GM20000 (cell line): ENCODE results near the gene GLP2R.

ENCODE experiments used
- DNase-seq: peaks from one replicate; pipeline ENCODE4 v3.0.0; 2012; ENCODE audit warnings: low spot score
- TF ChIP-seq, protein P1 (sequence below): IDR thresholded peaks from 2 replicates; pipeline ENCODE4 v1.5.1; 2012; ENCODE audit warnings: mild to moderate bottlenecking, control low read depth; ENCODE audit errors: extremely low read depth, missing control alignments

The GLP2R gene

DNA sequence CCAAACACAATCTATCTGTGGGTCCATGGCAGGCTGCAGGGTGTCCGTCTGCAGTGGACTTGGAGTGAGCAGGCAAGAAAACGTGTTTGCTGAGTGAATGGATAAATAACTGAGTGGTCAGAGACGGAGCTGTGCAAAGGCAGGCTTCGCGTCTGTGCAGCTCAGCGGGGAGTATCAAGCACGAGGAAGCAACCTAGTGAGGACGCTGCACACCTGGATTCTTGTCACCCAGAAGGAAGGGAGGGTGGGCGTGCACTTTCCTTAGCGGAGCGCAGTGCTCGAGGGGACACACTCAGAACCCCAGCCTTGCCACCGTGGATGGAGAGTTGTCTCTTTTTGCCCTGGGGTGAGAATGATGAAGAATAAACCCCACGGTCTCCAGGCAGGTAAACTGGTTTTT is 80.9 kb downstream of the GLP2R start:
- no peak for DNase-seq
- TF ChIP-seq, protein P1, sequence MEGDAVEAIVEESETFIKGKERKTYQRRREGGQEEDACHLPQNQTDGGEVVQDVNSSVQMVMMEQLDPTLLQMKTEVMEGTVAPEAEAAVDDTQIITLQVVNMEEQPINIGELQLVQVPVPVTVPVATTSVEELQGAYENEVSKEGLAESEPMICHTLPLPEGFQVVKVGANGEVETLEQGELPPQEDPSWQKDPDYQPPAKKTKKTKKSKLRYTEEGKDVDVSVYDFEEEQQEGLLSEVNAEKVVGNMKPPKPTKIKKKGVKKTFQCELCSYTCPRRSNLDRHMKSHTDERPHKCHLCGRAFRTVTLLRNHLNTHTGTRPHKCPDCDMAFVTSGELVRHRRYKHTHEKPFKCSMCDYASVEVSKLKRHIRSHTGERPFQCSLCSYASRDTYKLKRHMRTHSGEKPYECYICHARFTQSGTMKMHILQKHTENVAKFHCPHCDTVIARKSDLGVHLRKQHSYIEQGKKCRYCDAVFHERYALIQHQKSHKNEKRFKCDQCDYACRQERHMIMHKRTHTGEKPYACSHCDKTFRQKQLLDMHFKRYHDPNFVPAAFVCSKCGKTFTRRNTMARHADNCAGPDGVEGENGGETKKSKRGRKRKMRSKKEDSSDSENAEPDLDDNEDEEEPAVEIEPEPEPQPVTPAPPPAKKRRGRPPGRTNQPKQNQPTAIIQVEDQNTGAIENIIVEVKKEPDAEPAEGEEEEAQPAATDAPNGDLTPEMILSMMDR: no peak

DNA sequence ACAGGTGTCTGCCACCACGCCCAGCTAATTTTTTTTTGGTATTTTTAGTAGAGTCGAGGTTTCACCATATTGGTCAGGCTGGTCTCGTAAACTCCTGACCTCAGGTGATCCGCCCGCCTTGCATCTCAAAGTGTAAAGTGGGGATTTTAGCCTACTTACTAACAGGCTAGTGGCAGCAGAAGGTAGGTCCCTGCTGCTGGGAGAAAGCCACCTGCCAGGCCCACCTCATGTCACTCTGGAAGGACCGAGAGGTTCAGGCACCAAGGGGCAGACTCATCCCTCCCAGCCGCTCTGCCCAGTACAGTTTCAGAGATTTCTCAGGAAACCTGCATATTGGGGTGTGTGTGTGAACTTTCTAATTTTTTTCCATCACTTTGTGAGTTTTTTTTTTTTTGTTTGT is 81.4 kb downstream of the GLP2R start:
- TF ChIP-seq, protein P1: no peak
- DNase-seq: no peak

DNA sequence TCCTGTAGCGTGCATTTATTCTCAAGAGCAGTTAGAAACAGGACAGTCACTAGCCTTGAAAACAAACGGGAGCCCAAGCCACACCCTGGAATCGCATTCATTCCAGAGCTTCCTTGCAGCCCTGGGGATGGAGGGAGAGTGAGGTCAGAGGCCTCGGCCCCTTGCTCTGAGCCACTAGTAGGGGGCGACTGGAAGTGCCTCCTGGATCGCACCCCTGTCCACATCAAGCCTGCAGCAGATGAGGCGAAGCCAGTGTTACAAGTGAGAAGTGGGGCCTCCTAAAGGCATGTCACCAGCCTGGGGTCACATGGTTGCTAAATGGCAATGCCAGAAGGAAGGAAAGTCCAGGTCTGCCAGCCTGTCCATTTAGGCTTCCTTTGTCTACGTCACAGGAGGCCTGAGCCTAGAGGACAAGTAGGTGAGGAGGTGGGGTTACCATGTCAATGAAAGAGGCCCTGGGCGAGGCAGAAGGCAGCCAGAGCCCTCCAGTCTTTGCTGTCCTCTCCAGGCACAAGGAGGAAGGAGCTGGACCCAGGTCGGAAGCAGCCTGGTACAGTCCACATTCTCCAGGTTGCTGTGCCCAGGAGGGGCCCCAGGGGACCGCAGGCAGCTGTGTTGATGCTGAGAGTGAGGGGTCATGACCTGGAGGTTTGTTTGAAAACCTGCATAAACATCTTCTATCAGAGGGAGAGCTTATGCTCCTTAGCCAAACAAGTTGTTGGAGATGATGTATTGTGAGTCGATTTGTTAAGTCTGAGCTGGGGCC is 82.3 kb downstream of the GLP2R start:
- DNase-seq: no peak
- TF ChIP-seq, protein P1: no peak

DNA sequence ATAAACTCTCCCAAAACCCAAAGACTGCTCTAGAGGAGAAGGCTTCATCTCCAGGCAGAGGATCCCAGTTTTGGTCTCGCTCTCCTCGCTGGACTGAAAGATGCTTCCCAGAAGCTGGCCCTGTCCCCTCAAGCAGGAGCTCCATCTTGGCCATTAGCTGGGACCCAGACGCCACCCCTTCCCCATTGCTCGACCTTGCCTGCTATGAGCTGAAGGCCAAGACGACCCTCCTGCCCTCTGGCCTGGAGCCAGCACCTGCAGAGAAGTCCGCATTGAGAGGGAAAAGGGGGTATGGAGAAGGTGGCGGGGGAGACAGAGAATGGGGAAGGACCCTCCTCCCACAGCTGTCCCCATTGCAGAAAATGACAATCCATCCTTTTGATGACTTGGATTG is 82.9 kb downstream of the GLP2R start:
- DNase-seq: no peak
- TF ChIP-seq, protein P1: no peak

- TF ChIP-seq, protein P1: no peak
- no peak for DNase-seq
These were observed 85.4 kb downstream of the GLP2R start for GRCh38 chr17:9911089-9911488.

- TF ChIP-seq, protein P1: no peak
- no peak for DNase-seq
These were observed 86.7 kb downstream of the GLP2R start for GRCh38 chr17:9912121-9913099.

DNA sequence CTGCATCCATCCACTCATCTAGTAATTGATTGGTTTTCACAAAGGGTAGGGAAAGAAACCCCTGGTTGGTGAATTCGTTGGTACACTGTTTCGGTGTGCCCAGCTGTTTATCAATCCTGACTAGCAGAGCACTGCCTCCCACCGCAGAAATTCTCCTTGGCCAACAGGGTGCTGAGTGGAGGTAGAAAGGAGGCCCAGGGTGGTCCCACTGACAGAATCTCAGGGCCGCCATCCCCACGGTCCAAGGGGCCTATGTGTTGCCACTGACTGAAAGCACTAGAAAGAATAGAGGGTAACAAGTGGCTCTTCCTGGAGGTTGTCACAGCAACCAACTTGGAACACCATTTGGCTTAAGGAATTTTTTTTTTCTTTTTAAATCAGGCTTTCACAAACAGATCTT is 87.8 kb downstream of the GLP2R start:
- TF ChIP-seq, protein P1: no peak
- no peak for DNase-seq
